ENCODE measurements around the gene SPRYD7.
A peak's percentile ranks its signal among the peaks of the same experiment; 100 is the strongest.

Gene SPRYD7

DNA sequence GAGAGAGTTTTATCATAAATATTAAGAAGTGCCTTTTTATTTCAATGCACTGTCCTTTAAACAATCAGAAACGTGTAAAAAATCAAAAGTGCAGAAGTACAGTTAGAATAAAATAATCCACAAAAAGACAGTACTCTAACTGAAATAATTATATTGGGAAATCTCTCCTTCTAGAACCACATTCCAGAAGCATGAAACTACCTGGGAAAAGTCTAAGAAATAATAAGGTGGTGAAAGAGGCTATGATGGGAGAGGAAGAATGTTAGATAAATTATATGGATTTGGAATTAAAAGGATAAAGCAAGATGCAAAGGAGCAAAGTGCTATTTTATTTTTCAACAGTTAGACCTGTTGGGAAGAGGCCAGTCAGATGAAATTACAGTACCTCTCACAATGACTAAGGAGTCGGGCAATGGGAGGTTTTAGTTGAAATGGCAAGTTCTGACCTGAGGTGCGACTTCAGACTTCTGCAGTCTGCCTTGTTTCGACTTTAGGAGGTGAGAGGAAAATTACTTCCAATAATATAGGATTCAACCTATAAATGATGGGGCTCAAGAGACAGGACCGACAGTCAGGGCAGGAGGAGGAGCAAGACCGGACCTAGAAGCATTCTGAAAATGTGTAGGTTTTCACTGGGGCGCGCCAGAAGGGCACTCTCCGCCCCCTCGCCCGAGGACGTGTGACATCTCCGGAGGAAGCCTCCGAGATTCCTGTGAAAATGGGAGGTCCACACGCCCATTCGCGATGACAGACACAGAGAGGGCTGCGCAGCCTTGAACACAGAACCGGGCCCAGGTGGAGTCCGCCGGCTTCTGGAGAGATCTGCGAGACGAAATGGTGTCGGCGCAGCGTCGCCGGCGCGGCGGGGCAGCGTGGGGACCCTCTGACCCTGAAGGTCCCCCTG lies 717 bp downstream of the SPRYD7 start:
- H3K9ac ChIP-seq (ENCODE audit: low read length) = peak overlapping the region; percentile 73
- peak overlapping the region; percentile 75 for H3K4me2 ChIP-seq (ENCODE audit: low read length)
- TF ChIP-seq, protein P1, sequence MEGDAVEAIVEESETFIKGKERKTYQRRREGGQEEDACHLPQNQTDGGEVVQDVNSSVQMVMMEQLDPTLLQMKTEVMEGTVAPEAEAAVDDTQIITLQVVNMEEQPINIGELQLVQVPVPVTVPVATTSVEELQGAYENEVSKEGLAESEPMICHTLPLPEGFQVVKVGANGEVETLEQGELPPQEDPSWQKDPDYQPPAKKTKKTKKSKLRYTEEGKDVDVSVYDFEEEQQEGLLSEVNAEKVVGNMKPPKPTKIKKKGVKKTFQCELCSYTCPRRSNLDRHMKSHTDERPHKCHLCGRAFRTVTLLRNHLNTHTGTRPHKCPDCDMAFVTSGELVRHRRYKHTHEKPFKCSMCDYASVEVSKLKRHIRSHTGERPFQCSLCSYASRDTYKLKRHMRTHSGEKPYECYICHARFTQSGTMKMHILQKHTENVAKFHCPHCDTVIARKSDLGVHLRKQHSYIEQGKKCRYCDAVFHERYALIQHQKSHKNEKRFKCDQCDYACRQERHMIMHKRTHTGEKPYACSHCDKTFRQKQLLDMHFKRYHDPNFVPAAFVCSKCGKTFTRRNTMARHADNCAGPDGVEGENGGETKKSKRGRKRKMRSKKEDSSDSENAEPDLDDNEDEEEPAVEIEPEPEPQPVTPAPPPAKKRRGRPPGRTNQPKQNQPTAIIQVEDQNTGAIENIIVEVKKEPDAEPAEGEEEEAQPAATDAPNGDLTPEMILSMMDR (IDR thresholded peaks at IDR 0.05; ENCODE audit: low read length) = no peak
- no peak for TF ChIP-seq EZH2 (IDR thresholded peaks at IDR 0.05; ENCODE audit: borderline replicate concordance, low read length)
- H3K27ac ChIP-seq (ENCODE audit: low read depth, low read length, poor library complexity, severe bottlenecking) = no peak overlapping the region
- H4K20me1 ChIP-seq (ENCODE audit: insufficient read depth, low read length) = no peaks in the 10 kb centered on the region
- H3F3A ChIP-seq (ENCODE audit: insufficient read depth, low read length) = no peaks in the 10 kb centered on the region
- H2AFZ ChIP-seq (ENCODE audit: low read length) = no peak overlapping the region
- H3K9me2 ChIP-seq (ENCODE audit: low read depth, low read length) = no peaks in the 10 kb centered on the region
- no peaks in the 10 kb centered on the region for H3K9me3 ChIP-seq (ENCODE audit: low read length)
- H3K79me2 ChIP-seq (ENCODE audit: insufficient read depth, low read length) = 0 out of 2 replicates have a peak, but pooled peaks cover 4% of the 10 kb centered on the region
- H3K4me3 ChIP-seq (ENCODE audit: low read depth, low read length, poor library complexity, severe bottlenecking) = peak overlapping the region; percentile 65
- H3K27me3 ChIP-seq (ENCODE audit: insufficient read depth, low read length) = no peaks in the 10 kb centered on the region
- peaks cover 45% of the 10 kb centered on the region for H3K4me1 ChIP-seq (ENCODE audit: insufficient read depth, low read length, severe bottlenecking)
- peaks cover 6% of the 10 kb centered on the region; the same call in 1 of the 2 replicates for H3K36me3 ChIP-seq (ENCODE audit: insufficient read depth, low read length)

DNA sequence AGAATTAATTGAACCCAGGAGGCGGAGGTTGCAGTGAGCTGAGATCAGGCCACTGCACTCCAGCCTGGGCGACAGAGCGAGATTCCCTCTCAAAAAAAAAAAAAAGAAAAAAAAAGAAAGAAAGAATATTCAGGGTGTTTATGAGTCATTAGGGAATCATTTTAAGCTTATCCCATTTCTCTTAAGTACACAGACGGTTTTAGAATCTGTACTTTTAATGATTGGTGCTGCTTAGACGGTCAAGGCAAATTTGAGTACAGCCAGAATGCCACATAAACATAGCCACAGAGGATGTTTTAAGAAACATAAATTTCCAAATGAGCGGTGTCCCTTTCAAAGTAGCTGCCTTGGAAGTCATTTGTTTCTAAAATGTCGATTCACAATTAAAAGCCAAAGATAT lies 2.6 kb downstream of the SPRYD7 start:
- H3K9ac ChIP-seq (ENCODE audit: low read length) = no peak overlapping the region
- no peaks in the 10 kb centered on the region for H4K20me1 ChIP-seq (ENCODE audit: insufficient read depth, low read length)
- peaks cover 36% of the 10 kb centered on the region for H3K4me1 ChIP-seq (ENCODE audit: insufficient read depth, low read length, severe bottlenecking)
- no peak overlapping the region for H2AFZ ChIP-seq (ENCODE audit: low read length)
- TF ChIP-seq EZH2 (IDR thresholded peaks at IDR 0.05; ENCODE audit: borderline replicate concordance, low read length) = no peak
- TF ChIP-seq, protein P1 (IDR thresholded peaks at IDR 0.05; ENCODE audit: low read length) = no peak
- no peaks in the 10 kb centered on the region for H3F3A ChIP-seq (ENCODE audit: insufficient read depth, low read length)
- H3K4me3 ChIP-seq (ENCODE audit: low read depth, low read length, poor library complexity, severe bottlenecking) = no peak overlapping the region
- 0 out of 2 replicates have a peak, but pooled peaks cover 4% of the 10 kb centered on the region for H3K79me2 ChIP-seq (ENCODE audit: insufficient read depth, low read length)
- no peaks in the 10 kb centered on the region for H3K9me2 ChIP-seq (ENCODE audit: low read depth, low read length)
- H3K27ac ChIP-seq (ENCODE audit: low read depth, low read length, poor library complexity, severe bottlenecking) = no peak overlapping the region
- peaks cover 12% of the 10 kb centered on the region for H3K36me3 ChIP-seq (ENCODE audit: insufficient read depth, low read length)
- no peak overlapping the region for H3K4me2 ChIP-seq (ENCODE audit: low read length)
- no peaks in the 10 kb centered on the region for H3K9me3 ChIP-seq (ENCODE audit: low read length)
- no peaks in the 10 kb centered on the region for H3K27me3 ChIP-seq (ENCODE audit: insufficient read depth, low read length)

DNA sequence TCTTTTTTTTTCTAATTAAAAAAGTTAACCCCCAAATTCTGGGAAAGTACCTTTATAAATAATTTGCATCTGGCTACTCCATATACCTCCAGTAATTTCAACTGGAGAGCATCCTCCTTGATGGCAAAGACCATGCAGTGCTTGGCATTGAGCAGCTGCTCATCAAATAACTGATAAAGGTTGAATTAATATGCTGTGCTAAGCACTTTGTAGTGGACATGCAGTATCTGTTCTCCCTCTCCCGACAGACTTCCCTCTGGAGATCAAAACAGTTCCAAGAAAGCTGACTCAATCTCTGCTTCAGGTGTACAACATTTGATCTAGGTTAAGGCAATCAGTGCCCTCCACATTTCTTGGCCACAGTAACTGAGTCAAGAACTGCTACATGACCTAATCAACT lies 3.3 kb downstream of the SPRYD7 start:
- Histone ChIP-seq H3K36me3 (ENCODE audit: insufficient read depth, low read length) (peaks cover 14% of the 10 kb centered on the region), H2AFZ (ENCODE audit: low read length) (no peak overlapping the region), H3K4me1 (ENCODE audit: insufficient read depth, low read length, severe bottlenecking) (peaks cover 29% of the 10 kb centered on the region), H4K20me1 (ENCODE audit: insufficient read depth, low read length) (no peaks in the 10 kb centered on the region), H3K4me3 (ENCODE audit: low read depth, low read length, poor library complexity, severe bottlenecking) (no peak overlapping the region), H3F3A (ENCODE audit: insufficient read depth, low read length) (no peaks in the 10 kb centered on the region), H3K9me2 (ENCODE audit: low read depth, low read length) (no peaks in the 10 kb centered on the region), H3K27me3 (ENCODE audit: insufficient read depth, low read length) (no peaks in the 10 kb centered on the region), H3K9me3 (ENCODE audit: low read length) (no peaks in the 10 kb centered on the region), H3K79me2 (ENCODE audit: insufficient read depth, low read length) (0 out of 2 replicates have a peak, but pooled peaks cover 4% of the 10 kb centered on the region), H3K27ac (ENCODE audit: low read depth, low read length, poor library complexity, severe bottlenecking) (no peak overlapping the region), H3K4me2 (ENCODE audit: low read length) (no peak overlapping the region), H3K9ac (ENCODE audit: low read length) (no peak overlapping the region)
- TF ChIP-seq EZH2 (IDR thresholded peaks at IDR 0.05; ENCODE audit: borderline replicate concordance, low read length) = no peak
- TF ChIP-seq, protein P1 (IDR thresholded peaks at IDR 0.05; ENCODE audit: low read length) = no peak
